ENCODE data around the gene FREM3. TPM values are rescaled to one million over a fixed set of nuclear protein-coding genes. Genes with fewer than 3 reads are reported as not detected.

Gene FREM3
- total RNA-seq, 1 experiment from 2014 or later, result not detected

GRCh38 chr4:143559757-143560147 lies 140.7 kb downstream of the FREM3 start:
- no peak overlapping the region for H3K27ac ChIP-seq (ENCODE audit: low read depth, low read length, poor library complexity, severe bottlenecking)
- no TSS peak for BruUV-seq (replicated peaks)
- H3K4me1 ChIP-seq (ENCODE audit: insufficient read depth, low read length, poor library complexity, severe bottlenecking), result no peaks in the 10 kb centered on the region
- H3K9me3 ChIP-seq (ENCODE audit: low read depth, low read length, poor library complexity, severe bottlenecking), result no peaks in the 10 kb centered on the region
- no peak for TF ChIP-seq CTCF (conservative IDR thresholded peaks at IDR 0.05; ENCODE audit: low read depth, low read length)
- no peak for TF ChIP-seq EZH2 (IDR thresholded peaks at IDR 0.05; ENCODE audit: borderline replicate concordance, low read depth, low read length, poor library complexity, severe bottlenecking)
- no peaks in the 10 kb centered on the region for H3K36me3 ChIP-seq (ENCODE audit: insufficient read depth, low read length, poor library complexity, severe bottlenecking)
- intact Hi-C loops (cut with micrococcal nuclease; ENCODE audit: unreplicated experiment), result no loop called here
- DNase-seq (ENCODE audit: low spot score), result no peak
- CTCF ChIA-PET, result no interaction called here
- H3K4me3 ChIP-seq (ENCODE audit: low read depth, low read length, poor library complexity, severe bottlenecking), result peak overlapping the region; percentile 43
- no peaks in the 10 kb centered on the region for H3K27me3 ChIP-seq (replicated peaks; ENCODE audit: insufficient read depth, low read depth, low read length, poor library complexity)
- POLR2A ChIA-PET (ENCODE audit: low non-redundant PET), result interaction anchor here (0.7 kb wide), 1 partner anchor 121 kb away, joined by 3 read pairs; no protein-coding TSS in a partner anchor

GRCh38 chr4:143558823-143559756 lies 141.4 kb downstream of the FREM3 start:
- H3K4me1 ChIP-seq (ENCODE audit: insufficient read depth, low read length, poor library complexity, severe bottlenecking), result no peaks in the 10 kb centered on the region
- ChIA-PET POLR2A (ENCODE audit: low non-redundant PET) (interaction anchor here (0.7 kb wide), 1 partner anchor 121 kb away, joined by 3 read pairs; no protein-coding TSS in a partner anchor), CTCF (no interaction called here)
- H3K27ac ChIP-seq (ENCODE audit: low read depth, low read length, poor library complexity, severe bottlenecking), result no peak overlapping the region
- H3K4me3 ChIP-seq (ENCODE audit: low read depth, low read length, poor library complexity, severe bottlenecking), result peak overlapping the region; percentile 43
- H3K27me3 ChIP-seq (replicated peaks; ENCODE audit: insufficient read depth, low read depth, low read length, poor library complexity), result no peaks in the 10 kb centered on the region
- no peaks in the 10 kb centered on the region for H3K36me3 ChIP-seq (ENCODE audit: insufficient read depth, low read length, poor library complexity, severe bottlenecking)
- BruUV-seq (replicated peaks), result no TSS peak
- intact Hi-C loops (cut with micrococcal nuclease; ENCODE audit: unreplicated experiment), result no loop called here
- peak; percentile 43 for DNase-seq (ENCODE audit: low spot score)
- H3K9me3 ChIP-seq (ENCODE audit: low read depth, low read length, poor library complexity, severe bottlenecking), result no peaks in the 10 kb centered on the region
- TF ChIP-seq EZH2 (IDR thresholded peaks at IDR 0.05; ENCODE audit: borderline replicate concordance, low read depth, low read length, poor library complexity, severe bottlenecking) (no peak), CTCF (conservative IDR thresholded peaks at IDR 0.05; ENCODE audit: low read depth, low read length) (peak; percentile 35; the same call in 1 of the 2 replicates)

- no peak overlapping the region for H3K4me3 ChIP-seq (ENCODE audit: low read depth, low read length, poor library complexity, severe bottlenecking)
- TF ChIP-seq EZH2 (IDR thresholded peaks at IDR 0.05; ENCODE audit: borderline replicate concordance, low read depth, low read length, poor library complexity, severe bottlenecking) (no peak), CTCF (conservative IDR thresholded peaks at IDR 0.05; ENCODE audit: low read depth, low read length) (no peak)
- ChIA-PET CTCF (no interaction called here), POLR2A (ENCODE audit: low non-redundant PET) (no interaction called here)
- no peaks in the 10 kb centered on the region for H3K9me3 ChIP-seq (ENCODE audit: low read depth, low read length, poor library complexity, severe bottlenecking)
- H3K27me3 ChIP-seq (replicated peaks; ENCODE audit: insufficient read depth, low read depth, low read length, poor library complexity), result no peaks in the 10 kb centered on the region
- H3K4me1 ChIP-seq (ENCODE audit: insufficient read depth, low read length, poor library complexity, severe bottlenecking), result no peaks in the 10 kb centered on the region
- BruUV-seq (replicated peaks), result no TSS peak
- DNase-seq (ENCODE audit: low spot score), result no peak
- peaks cover 4% of the 10 kb centered on the region for H3K36me3 ChIP-seq (ENCODE audit: insufficient read depth, low read length, poor library complexity, severe bottlenecking)
- no peak overlapping the region for H3K27ac ChIP-seq (ENCODE audit: low read depth, low read length, poor library complexity, severe bottlenecking)
- intact Hi-C loops (cut with micrococcal nuclease; ENCODE audit: unreplicated experiment), result no loop called here
Observed at GRCh38 chr4:143558286-143558685, 142.2 kb downstream of the FREM3 start.
